Upper lobe of left lung (tissue), 6 donors: ENCODE data around the gene ARFGEF3. TPM values are rescaled to one million over a fixed set of nuclear protein-coding genes. Genes with fewer than 3 reads are reported as not detected.

ENCODE experiments used
- ATAC-seq, 2 donors: fragments of 200-7000 bp; cut with Tn5 transposase; one replicate each; pipeline ENCODE4 v1.9.1; 2022; ENCODE audit warnings: mild to moderate bottlenecking in 2 of 2, moderate library complexity in 2 of 2; ENCODE audit not compliant: low FRiP score in 2 of 2
- DNase-seq, 2 donors: peaks; one replicate each; pipeline ENCODE4 v3.0.0-alpha.2; 2019 to 2020
- H3K27ac ChIP-seq, 4 donors: fragments of 200-600 bp; sonication (generic); one replicate each; pipeline ENCODE4 v1.5.1; 2016 to 2019
- H3K27me3 ChIP-seq, 4 donors: fragments of 200-600 bp; sonication (generic); one replicate each; pipeline ENCODE4 v1.5.1; 2017 to 2019
- H3K36me3 ChIP-seq, 4 donors: fragments of 200-600 bp; sonication (generic); one replicate each; pipeline ENCODE4 v1.5.1; 2016 to 2019
- H3K4me1 ChIP-seq, 4 donors: fragments of 200-600 bp; sonication (generic); one replicate each; pipeline ENCODE4 v1.5.1; 2018 to 2019
- H3K4me3 ChIP-seq, 4 donors: fragments of 200-600 bp; sonication (generic); one replicate each; pipeline ENCODE4 v1.5.1; 2017 to 2019; ENCODE audit warnings: mild to moderate bottlenecking in 2 of 4, moderate library complexity in 1 of 4
- H3K9me3 ChIP-seq, 4 donors: fragments of 200-600 bp; sonication (generic); one replicate each; pipeline ENCODE4 v1.5.1; 2018 to 2019
- EP300 ChIP-seq, 4 donors: sonication (generic); formaldehyde crosslinking; IDR thresholded peaks; one replicate each; pipeline ENCODE4 v1.5.1; 2017; ENCODE audit warnings: antibody characterized with exemption in 4 of 4, control low read depth in 2 of 4
- POLR2A ChIP-seq, 4 donors: fragments of 450-650 bp; IDR thresholded peaks; one replicate each; pipeline ENCODE4 v1.5.1; 2016 to 2017; ENCODE audit warnings: antibody characterized with exemption in 4 of 4, mild to moderate bottlenecking in 2 of 4
- POLR2AphosphoS5 ChIP-seq, 2 donors: sonication (generic); formaldehyde crosslinking; IDR thresholded peaks; one replicate each; pipeline ENCODE4 v1.5.1; 2017; ENCODE audit warnings: antibody characterized with exemption in 2 of 2
- WGBS, 2 donors: methylation state at CpG; one replicate each; pipeline ENCODE4 v1.1.5; 2017 to 2018; 5-methylcytosine and 5-hydroxymethylcytosine counted together
- total RNA-seq, 6 donors: library from RNA; depleted of rRNA in 4 of 6; stranded (reverse); fragments of >200 nt in 4 of 6; gene quantifications; one replicate each; pipeline versions ENCODE4 v1.1.0 to v1.2.1, GENCODE V29; 2016 to 2021
- TF ChIP-seq, protein P1 (sequence below), 6 experiments: fragments of 450-650 bp in 4 of 6; fragments of 200-600 bp in 2 of 6; sonication (generic) in 2 of 6; IDR thresholded peaks; one replicate each; pipeline ENCODE4 v1.5.1; 2016 to 2019; ENCODE audit warnings: antibody characterized with exemption in 6 of 6
- donor health status: DM: no; HTN: no; CAD: no; lungs with moderate emphysema.
- donor health status: DM: no; HTN: yes; CAD: no; lungs with severe emphysema.

The ARFGEF3 gene
- total RNA-seq, 6 donors from 2014 or later, result 19.8 to 53.6 (median 30.5) TPM

DNA sequence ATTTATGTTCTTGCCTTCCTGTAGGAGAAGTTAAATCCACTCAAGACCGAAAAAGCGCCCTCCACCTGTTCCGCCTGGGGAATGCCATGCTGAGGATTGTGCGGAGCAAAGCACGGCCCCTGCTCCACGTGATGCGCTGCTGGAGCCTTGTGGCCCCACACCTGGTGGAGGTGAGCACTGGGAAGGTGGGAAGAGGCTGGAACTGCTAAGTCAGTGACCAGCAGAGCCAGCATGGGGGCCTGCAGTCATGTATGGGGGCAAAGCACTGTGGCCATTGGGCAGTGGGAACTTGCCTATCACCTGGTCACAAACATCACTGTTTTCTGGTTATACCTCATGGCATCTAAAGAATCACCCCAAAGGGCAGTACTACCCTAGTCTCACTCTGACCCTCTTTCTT, 135.0 kb downstream of the ARFGEF3 start:
- H3K27me3 ChIP-seq, result no peaks in the 10 kb centered on the region
- TF ChIP-seq EP300 (IDR thresholded peaks at IDR 0.05), result no peak
- TF ChIP-seq POLR2A (IDR thresholded peaks at IDR 0.05), result no peak
- TF ChIP-seq, protein P1, sequence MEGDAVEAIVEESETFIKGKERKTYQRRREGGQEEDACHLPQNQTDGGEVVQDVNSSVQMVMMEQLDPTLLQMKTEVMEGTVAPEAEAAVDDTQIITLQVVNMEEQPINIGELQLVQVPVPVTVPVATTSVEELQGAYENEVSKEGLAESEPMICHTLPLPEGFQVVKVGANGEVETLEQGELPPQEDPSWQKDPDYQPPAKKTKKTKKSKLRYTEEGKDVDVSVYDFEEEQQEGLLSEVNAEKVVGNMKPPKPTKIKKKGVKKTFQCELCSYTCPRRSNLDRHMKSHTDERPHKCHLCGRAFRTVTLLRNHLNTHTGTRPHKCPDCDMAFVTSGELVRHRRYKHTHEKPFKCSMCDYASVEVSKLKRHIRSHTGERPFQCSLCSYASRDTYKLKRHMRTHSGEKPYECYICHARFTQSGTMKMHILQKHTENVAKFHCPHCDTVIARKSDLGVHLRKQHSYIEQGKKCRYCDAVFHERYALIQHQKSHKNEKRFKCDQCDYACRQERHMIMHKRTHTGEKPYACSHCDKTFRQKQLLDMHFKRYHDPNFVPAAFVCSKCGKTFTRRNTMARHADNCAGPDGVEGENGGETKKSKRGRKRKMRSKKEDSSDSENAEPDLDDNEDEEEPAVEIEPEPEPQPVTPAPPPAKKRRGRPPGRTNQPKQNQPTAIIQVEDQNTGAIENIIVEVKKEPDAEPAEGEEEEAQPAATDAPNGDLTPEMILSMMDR (IDR thresholded peaks at IDR 0.05), result no peak
- TF ChIP-seq POLR2AphosphoS5 (IDR thresholded peaks at IDR 0.05), result no peak
- 92 to 97% methylated on average over 7 of the region's 7 CpGs for WGBS, 2 donors
- H3K4me3 ChIP-seq, result no peak overlapping the region
- H3K36me3 ChIP-seq, result peaks cover 0 to 65% (median 10%) of the 10 kb centered on the region in 4 donors
- H3K9me3 ChIP-seq, result no peaks in the 10 kb centered on the region
- no peak overlapping the region for H3K27ac ChIP-seq
- peak in 1 of 2 donors; percentile 46 for DNase-seq
- ATAC-seq, result peak in 1 of 2 donors; percentile 20
- H3K4me1 ChIP-seq, result no peaks in the 10 kb centered on the region

- Histone ChIP-seq H3K36me3 (peaks cover 0 to 59% (median 9%) of the 10 kb centered on the region in 4 donors), H3K4me1 (no peaks in the 10 kb centered on the region), H3K9me3 (no peaks in the 10 kb centered on the region), H3K27me3 (no peaks in the 10 kb centered on the region), H3K4me3 (no peak overlapping the region), H3K27ac (no peak overlapping the region)
- WGBS, 2 donors, result 46 to 86% methylated on average over 1 of the region's 1 CpG
- no peak for DNase-seq
- no peak for TF ChIP-seq POLR2AphosphoS5 (IDR thresholded peaks at IDR 0.05)
- TF ChIP-seq, protein P1 (IDR thresholded peaks at IDR 0.05), result no peak
- no peak for TF ChIP-seq EP300 (IDR thresholded peaks at IDR 0.05)
- no peak for TF ChIP-seq POLR2A (IDR thresholded peaks at IDR 0.05)
- ATAC-seq, result no peak
These were observed 136.1 kb downstream of the ARFGEF3 start for GRCh38 chr6:138297761-138298298.

- Histone ChIP-seq H3K4me1 (no peaks in the 10 kb centered on the region), H3K4me3 (no peak overlapping the region), H3K36me3 (peaks cover 0 to 48% (median 7%) of the 10 kb centered on the region in 4 donors), H3K27ac (no peak overlapping the region), H3K27me3 (no peaks in the 10 kb centered on the region), H3K9me3 (no peaks in the 10 kb centered on the region)
- 90 to 91% methylated on average over 4 of the region's 4 CpGs for WGBS, 2 donors
- TF ChIP-seq POLR2AphosphoS5 (IDR thresholded peaks at IDR 0.05) (no peak), EP300 (IDR thresholded peaks at IDR 0.05) (no peak), POLR2A (IDR thresholded peaks at IDR 0.05) (no peak)
- TF ChIP-seq, protein P1 (IDR thresholded peaks at IDR 0.05), result no peak
- DNase-seq (no peak), ATAC-seq (no peak)
These were observed 138.7 kb downstream of the ARFGEF3 start for GRCh38 chr6:138300469-138300868.

DNA sequence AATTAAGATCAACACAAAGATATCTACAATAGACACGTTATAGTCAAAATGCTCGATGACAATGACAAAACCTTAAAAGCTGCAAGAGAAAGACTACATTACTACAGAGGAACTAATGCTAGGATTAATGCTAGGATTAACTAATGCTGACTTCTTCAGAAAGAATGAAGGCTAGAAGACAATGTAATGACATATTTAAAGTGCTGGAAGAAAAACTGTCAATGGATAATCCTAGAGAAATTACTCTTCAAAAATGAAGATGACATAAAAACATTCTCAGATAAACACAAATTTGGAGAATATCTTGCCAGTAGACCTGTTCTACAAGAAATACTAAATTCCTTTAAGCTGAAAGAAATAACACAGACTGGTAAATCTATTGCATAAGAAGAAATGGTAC, 140.8 kb downstream of the ARFGEF3 start:
- no peak overlapping the region for H3K4me3 ChIP-seq
- no peaks in the 10 kb centered on the region for H3K9me3 ChIP-seq
- 84 to 91% methylated on average over 2 of the region's 2 CpGs for WGBS, 2 donors
- no peaks in the 10 kb centered on the region for H3K27me3 ChIP-seq
- no peak overlapping the region for H3K27ac ChIP-seq
- ATAC-seq (no peak), DNase-seq (no peak)
- no peaks in the 10 kb centered on the region for H3K4me1 ChIP-seq
- TF ChIP-seq, protein P1 (IDR thresholded peaks at IDR 0.05), result no peak
- no peak for TF ChIP-seq POLR2AphosphoS5 (IDR thresholded peaks at IDR 0.05)
- no peak for TF ChIP-seq POLR2A (IDR thresholded peaks at IDR 0.05)
- no peak for TF ChIP-seq EP300 (IDR thresholded peaks at IDR 0.05)
- peaks cover 0 to 31% (median 5%) of the 10 kb centered on the region in 4 donors for H3K36me3 ChIP-seq

- DNase-seq, result no peak
- WGBS, 2 donors, result 38 to 81% methylated on average over 1 of the region's 1 CpG
These were observed 145.6 kb downstream of the ARFGEF3 start for GRCh38 chr6:138307352-138307751.

More at GRCh38 chr6:138307352-138307751, 145.6 kb downstream of the ARFGEF3 start:
- H3K36me3 ChIP-seq, result peaks cover 0 to 10% (median 2%) of the 10 kb centered on the region in 4 donors
- H3K9me3 ChIP-seq, result no peaks in the 10 kb centered on the region
- TF ChIP-seq POLR2AphosphoS5 (IDR thresholded peaks at IDR 0.05) (no peak), POLR2A (IDR thresholded peaks at IDR 0.05) (no peak), EP300 (IDR thresholded peaks at IDR 0.05) (no peak)
- TF ChIP-seq, protein P1 (IDR thresholded peaks at IDR 0.05), result no peak
- H3K4me1 ChIP-seq, result no peaks in the 10 kb centered on the region
- H3K4me3 ChIP-seq, result no peak overlapping the region
- H3K27me3 ChIP-seq, result no peaks in the 10 kb centered on the region
- H3K27ac ChIP-seq, result no peak overlapping the region
- ATAC-seq, result no peak
